ENCODE measurements around the gene GNPDA1.

Gene GNPDA1

GRCh38 chr5:141958546-141959172 lies 54.2 kb downstream of the GNPDA1 start:
- in situ Hi-C loops (cut with MboI; ENCODE audit: low sequenced_read_pairs), result no loop called here

GRCh38 chr5:141958113-141958512 lies 54.7 kb downstream of the GNPDA1 start, which contains the start of gene PCDH12:
TSS of gene PCDH12 (minus strand) at chr5:141958202. CDS start at chr5:141957851, 351 bp downstream.
- in situ Hi-C loops (cut with MboI; ENCODE audit: low sequenced_read_pairs), result no loop called here

- in situ Hi-C loops (cut with MboI; ENCODE audit: low sequenced_read_pairs), result no loop called here
These were observed 55.3 kb downstream of the GNPDA1 start for GRCh38 chr5:141957367-141957996.

- in situ Hi-C loops (cut with MboI; ENCODE audit: low sequenced_read_pairs), result no loop called here
These were observed 58.6 kb downstream of the GNPDA1 start for GRCh38 chr5:141954194-141954593.

- in situ Hi-C loops (cut with MboI; ENCODE audit: low sequenced_read_pairs), result no loop called here
These were observed 60.8 kb downstream of the GNPDA1 start for GRCh38 chr5:141952020-141952419.

- in situ Hi-C loops (cut with MboI; ENCODE audit: low sequenced_read_pairs), result no loop called here
These were observed 61.5 kb downstream of the GNPDA1 start for GRCh38 chr5:141951332-141951781.

Measured in hTERT RPE-1 (cell line).